ENCODE results near the gene TMEM181.
A peak's percentile ranks its signal among the peaks of the same experiment; 100 is the strongest.
"Not testable (repeated sequence)": the region's sequence is repeated elsewhere in the genome, so short reads cannot be mapped to it uniquely, and the experiment has no call there.

The TMEM181 gene

GRCh38 chr6:158556113-158556512 lies 3.8 kb upstream of the TMEM181 start:
- peaks cover 10% of the 10 kb centered on the region for H3K4me1 ChIP-seq (ENCODE audit: insufficient read depth, low read length)

GRCh38 chr6:158557110-158557509 lies 2.8 kb upstream of the TMEM181 start:
- H3K36me3 ChIP-seq (ENCODE audit: insufficient read depth, low read length); H3K4me3 ChIP-seq (ENCODE audit: low read depth in 1 of 2, low read length in 2 of 2); H3K27ac ChIP-seq (ENCODE audit: low read depth, low read length); H3K27me3 ChIP-seq (ENCODE audit: control insufficient read depth in 1 of 2, insufficient read depth in 2 of 2, low read length in 2 of 2); H3K9me3 ChIP-seq (ENCODE audit: low read length); H3K9ac ChIP-seq (ENCODE audit: low read length): not testable (repeated sequence)
- peaks cover 18% of the 10 kb centered on the region for H3K4me1 ChIP-seq (ENCODE audit: insufficient read depth, low read length)

More at GRCh38 chr6:158556113-158556512, 3.8 kb upstream of the TMEM181 start:
- Histone ChIP-seq H3K27me3 (ENCODE audit: control insufficient read depth in 1 of 2, insufficient read depth in 2 of 2, low read length in 2 of 2) (no peaks in the 10 kb centered on the region), H3K9ac (ENCODE audit: low read length) (no peak overlapping the region), H3K36me3 (ENCODE audit: insufficient read depth, low read length) (no peaks in the 10 kb centered on the region), H3K9me3 (ENCODE audit: low read length) (no peaks in the 10 kb centered on the region), H3K4me3 (ENCODE audit: low read depth in 1 of 2, low read length in 2 of 2) (no peak overlapping the region), H3K27ac (ENCODE audit: low read depth, low read length) (no peak overlapping the region)

GRCh38 chr6:158557927-158558326 lies 2.0 kb upstream of the TMEM181 start:
- Histone ChIP-seq H3K36me3 (ENCODE audit: insufficient read depth, low read length) (no peaks in the 10 kb centered on the region), H3K27me3 (ENCODE audit: control insufficient read depth in 1 of 2, insufficient read depth in 2 of 2, low read length in 2 of 2) (no peaks in the 10 kb centered on the region), H3K27ac (ENCODE audit: low read depth, low read length) (no peak overlapping the region)

GRCh38 chr6:158558415-158559306 lies 1.2 kb upstream of the TMEM181 start:
- H3K36me3 ChIP-seq (ENCODE audit: insufficient read depth, low read length): no peaks in the 10 kb centered on the region
- no peaks in the 10 kb centered on the region for H3K27me3 ChIP-seq (ENCODE audit: control insufficient read depth in 1 of 2, insufficient read depth in 2 of 2, low read length in 2 of 2)
- H3K9ac ChIP-seq (ENCODE audit: low read length): no peak overlapping the region
- H3K4me1 ChIP-seq (ENCODE audit: insufficient read depth, low read length): peaks cover 18% of the 10 kb centered on the region
- H3K4me3 ChIP-seq (ENCODE audit: low read depth in 1 of 2, low read length in 2 of 2): no peak overlapping the region
- peak overlapping the region; percentile 76 for H3K27ac ChIP-seq (ENCODE audit: low read depth, low read length)
- H3K9me3 ChIP-seq (ENCODE audit: low read length): no peaks in the 10 kb centered on the region

More at GRCh38 chr6:158557927-158558326, 2.0 kb upstream of the TMEM181 start:
- peaks cover 18% of the 10 kb centered on the region for H3K4me1 ChIP-seq (ENCODE audit: insufficient read depth, low read length)
- H3K9ac ChIP-seq (ENCODE audit: low read length): no peak overlapping the region
- no peaks in the 10 kb centered on the region for H3K9me3 ChIP-seq (ENCODE audit: low read length)
- H3K4me3 ChIP-seq (ENCODE audit: low read depth in 1 of 2, low read length in 2 of 2): no peak overlapping the region

- Histone ChIP-seq H3K27ac (ENCODE audit: low read depth, low read length) (peak overlapping the region; percentile 76), H3K27me3 (ENCODE audit: control insufficient read depth in 1 of 2, insufficient read depth in 2 of 2, low read length in 2 of 2) (no peaks in the 10 kb centered on the region), H3K36me3 (ENCODE audit: insufficient read depth, low read length) (no peaks in the 10 kb centered on the region), H3K9me3 (ENCODE audit: low read length) (no peaks in the 10 kb centered on the region), H3K4me3 (ENCODE audit: low read depth in 1 of 2, low read length in 2 of 2) (peak overlapping the region; percentile 87 to 88), H3K9ac (ENCODE audit: low read length) (peak overlapping the region; percentile 56), H3K4me1 (ENCODE audit: insufficient read depth, low read length) (peaks cover 18% of the 10 kb centered on the region)
Observed at GRCh38 chr6:158559338-158559894, 475 bp upstream of the TMEM181 start.

GRCh38 chr6:158560836-158561320 lies 987 bp downstream of the TMEM181 start:
- H3K4me3 ChIP-seq (ENCODE audit: low read depth in 1 of 2, low read length in 2 of 2): peak overlapping the region; percentile 87 to 88
- H3K36me3 ChIP-seq (ENCODE audit: insufficient read depth, low read length): no peaks in the 10 kb centered on the region
- H3K9me3 ChIP-seq (ENCODE audit: low read length): no peaks in the 10 kb centered on the region
- no peaks in the 10 kb centered on the region for H3K27me3 ChIP-seq (ENCODE audit: control insufficient read depth in 1 of 2, insufficient read depth in 2 of 2, low read length in 2 of 2)
- peaks cover 18% of the 10 kb centered on the region for H3K4me1 ChIP-seq (ENCODE audit: insufficient read depth, low read length)
- peak overlapping the region; percentile 35 for H3K9ac ChIP-seq (ENCODE audit: low read length)
- H3K27ac ChIP-seq (ENCODE audit: low read depth, low read length): peak overlapping the region; percentile 78

GRCh38 chr6:158561321-158561884 lies 1.5 kb downstream of the TMEM181 start:
- no peak overlapping the region for H3K27ac ChIP-seq (ENCODE audit: low read depth, low read length)
- H3K4me1 ChIP-seq (ENCODE audit: insufficient read depth, low read length): peaks cover 18% of the 10 kb centered on the region
- H3K9me3 ChIP-seq (ENCODE audit: low read length): no peaks in the 10 kb centered on the region
- no peaks in the 10 kb centered on the region for H3K36me3 ChIP-seq (ENCODE audit: insufficient read depth, low read length)
- H3K9ac ChIP-seq (ENCODE audit: low read length): peak overlapping the region; percentile 35
- H3K27me3 ChIP-seq (ENCODE audit: control insufficient read depth in 1 of 2, insufficient read depth in 2 of 2, low read length in 2 of 2): no peaks in the 10 kb centered on the region
- peak overlapping the region; percentile 87 to 88 for H3K4me3 ChIP-seq (ENCODE audit: low read depth in 1 of 2, low read length in 2 of 2)

- Histone ChIP-seq H3K27ac (ENCODE audit: low read depth, low read length) (no peak overlapping the region), H3K9me3 (ENCODE audit: low read length) (no peaks in the 10 kb centered on the region), H3K4me3 (ENCODE audit: low read depth in 1 of 2, low read length in 2 of 2) (no peak overlapping the region), H3K4me1 (ENCODE audit: insufficient read depth, low read length) (peaks cover 18% of the 10 kb centered on the region), H3K27me3 (ENCODE audit: control insufficient read depth in 1 of 2, insufficient read depth in 2 of 2, low read length in 2 of 2) (no peaks in the 10 kb centered on the region), H3K36me3 (ENCODE audit: insufficient read depth, low read length) (no peaks in the 10 kb centered on the region), H3K9ac (ENCODE audit: low read length) (no peak overlapping the region)
Observed at GRCh38 chr6:158561938-158562337, 2.0 kb downstream of the TMEM181 start.

- H3K4me1 ChIP-seq (ENCODE audit: insufficient read depth, low read length): peaks cover 14% of the 10 kb centered on the region
- no peaks in the 10 kb centered on the region for H3K27me3 ChIP-seq (ENCODE audit: control insufficient read depth in 1 of 2, insufficient read depth in 2 of 2, low read length in 2 of 2)
- no peaks in the 10 kb centered on the region for H3K36me3 ChIP-seq (ENCODE audit: insufficient read depth, low read length)
- no peak overlapping the region for H3K4me3 ChIP-seq (ENCODE audit: low read depth in 1 of 2, low read length in 2 of 2)
- no peak overlapping the region for H3K27ac ChIP-seq (ENCODE audit: low read depth, low read length)
- no peaks in the 10 kb centered on the region for H3K9me3 ChIP-seq (ENCODE audit: low read length)
- H3K9ac ChIP-seq (ENCODE audit: low read length): no peak overlapping the region
Observed at GRCh38 chr6:158564243-158565121, 4.6 kb downstream of the TMEM181 start.

- Histone ChIP-seq H3K9ac (ENCODE audit: low read length) (no peak overlapping the region), H3K36me3 (ENCODE audit: insufficient read depth, low read length) (no peaks in the 10 kb centered on the region), H3K27ac (ENCODE audit: low read depth, low read length) (no peak overlapping the region), H3K27me3 (ENCODE audit: control insufficient read depth in 1 of 2, insufficient read depth in 2 of 2, low read length in 2 of 2) (no peaks in the 10 kb centered on the region), H3K4me1 (ENCODE audit: insufficient read depth, low read length) (peaks cover 13% of the 10 kb centered on the region), H3K4me3 (ENCODE audit: low read depth in 1 of 2, low read length in 2 of 2) (no peak overlapping the region), H3K9me3 (ENCODE audit: low read length) (no peaks in the 10 kb centered on the region)
Observed at GRCh38 chr6:158565122-158565429, 5.2 kb downstream of the TMEM181 start.

- no peak overlapping the region for H3K4me3 ChIP-seq (ENCODE audit: low read depth in 1 of 2, low read length in 2 of 2)
- no peaks in the 10 kb centered on the region for H3K9me3 ChIP-seq (ENCODE audit: low read length)
- no peaks in the 10 kb centered on the region for H3K27me3 ChIP-seq (ENCODE audit: control insufficient read depth in 1 of 2, insufficient read depth in 2 of 2, low read length in 2 of 2)
- no peak overlapping the region for H3K27ac ChIP-seq (ENCODE audit: low read depth, low read length)
- H3K9ac ChIP-seq (ENCODE audit: low read length): no peak overlapping the region
- no peaks in the 10 kb centered on the region for H3K36me3 ChIP-seq (ENCODE audit: insufficient read depth, low read length)
- peaks cover 13% of the 10 kb centered on the region for H3K4me1 ChIP-seq (ENCODE audit: insufficient read depth, low read length)
Observed at GRCh38 chr6:158565482-158566040, 5.7 kb downstream of the TMEM181 start.
